ENCODE results near the gene CCBE1. TPM values are rescaled to one million over a fixed set of nuclear protein-coding genes. Genes with fewer than 3 reads are reported as not detected.

Gene CCBE1
- total and polyA plus RNA-seq, 9 of the 15 experiments (the other 6 are each of a cell fraction or from before 2014, with no cell fraction given) = 0.20 TPM; not detected in 8

GRCh38 chr18:59460072-59460420 is 237.2 kb downstream of the CCBE1 start:
- Histone ChIP-seq H3K4me3 (no peak overlapping the region), H3K4me1 (replicated peaks in 1 of 2; ENCODE audit: control insufficient read depth in 2 of 2, insufficient read depth in 2 of 2, low read length in 2 of 2) (no peaks in the 10 kb centered on the region), H3K9me1 (ENCODE audit: control insufficient read depth, insufficient read depth, low read length) (no peaks in the 10 kb centered on the region), H2AFZ (ENCODE audit: low read depth, low read length) (no peak overlapping the region), H4K20me1 (replicated peaks; ENCODE audit: control insufficient read depth, insufficient read depth, low read length) (no peaks in the 10 kb centered on the region), H3K9ac (ENCODE audit: insufficient read depth in 1 of 2, low read depth in 2 of 2, low read length in 2 of 2) (no peak overlapping the region), H3K27me3 (ENCODE audit: control insufficient read depth in 2 of 2, insufficient read depth in 2 of 2, low read length in 2 of 2) (peaks cover 0 to 10% of the 10 kb centered on the region in 2 experiments; a peak in 2 of 5 replicates), H3K27ac (ENCODE audit: extremely low read depth, low read depth, low read length) (no peak overlapping the region), H3K79me2 (ENCODE audit: control insufficient read depth, insufficient read depth, low read length) (no peaks in the 10 kb centered on the region), H3K36me3 (ENCODE audit: control insufficient read depth, insufficient read depth, low read length) (no peaks in the 10 kb centered on the region), H3K9me3 (replicated peaks; ENCODE audit: control insufficient read depth, insufficient read depth, low read depth, low read length) (no peaks in the 10 kb centered on the region), H3K4me2 (ENCODE audit: insufficient read depth, low read length) (no peak overlapping the region)
- POLR2A ChIA-PET = no interaction called here
- intact Hi-C loops (cut with micrococcal nuclease) (no loop called here), in situ Hi-C loops (cut with MboI) (no loop called here)
- DNase-seq (ENCODE audit: extremely low read depth in 1 of 4, low spot score in 3 of 4) (no peak), ATAC-seq (no peak), FAIRE-seq (no peak)
- 29% methylated on average over 1 of the region's 1 CpG for WGBS (ENCODE audit: insufficient coverage, low coverage, missing lambda C conversion rate)
- TF ChIP-seq MCM7 (IDR thresholded peaks at IDR 0.05) (no peak), FOXA1 (IDR thresholded peaks at IDR 0.05; ENCODE audit: borderline replicate concordance) (no peak), MXI1 (IDR thresholded peaks at IDR 0.05; ENCODE audit: low read depth, low read length) (no peak), ZNF717 (CRISPR knock-in tag; IDR thresholded peaks at IDR 0.05) (no peak), ZNF592 (IDR thresholded peaks at IDR 0.05) (no peak), KLF16 (IDR thresholded peaks at IDR 0.05) (no peak), ZSCAN29 (IDR thresholded peaks at IDR 0.05) (no peak), CTBP1 (IDR thresholded peaks at IDR 0.05; ENCODE audit: borderline replicate concordance) (no peak)
- no TSS peak for BruUV-seq (replicated peaks)
- CTCF ChIA-PET (ENCODE audit: low intra/inter-chr PET ratio) = interaction anchor here (1.2 kb wide), 1 partner anchor 364 kb away, joined by 3 read pairs; no protein-coding TSS in a partner anchor
